Activated T-cell treated with anti-CD3 and anti-CD28 coated beads, Interleukin-2, amount 50 U/mL, for 24 hours (primary cell): Measurements from ENCODE around the gene RNMT.
A peak's percentile ranks its signal among the peaks of the same experiment; 100 is the strongest.
"Not testable (repeated sequence)": the region's sequence is repeated elsewhere in the genome, so short reads cannot be mapped to it uniquely, and the experiment has no call there.

Source experiments
- DNase-seq: peaks from one replicate; pipeline ENCODE4 v3.0.0-alpha.2; 2020
- H3K27ac Mint-ChIP-seq: 2 replicates; pipeline ENCODE4 v1.8.0; 2020; ENCODE audit warnings: mild to moderate bottlenecking, mixed read lengths
- H3K27me3 Mint-ChIP-seq: 2 replicates; pipeline ENCODE4 v1.8.0; 2020; ENCODE audit warnings: mixed read lengths
- H3K36me3 Mint-ChIP-seq: 2 replicates; pipeline ENCODE4 v1.8.0; 2020; ENCODE audit warnings: low read depth, mixed read lengths
- H3K4me1 Mint-ChIP-seq: 2 replicates; pipeline ENCODE4 v1.8.0; 2020; ENCODE audit warnings: low read depth, mixed read lengths
- H3K4me3 Mint-ChIP-seq: 2 replicates; pipeline ENCODE4 v1.8.0; 2020; ENCODE audit warnings: mild to moderate bottlenecking, moderate library complexity, mixed read lengths
- H3K9me3 Mint-ChIP-seq: 2 replicates; pipeline ENCODE4 v1.8.0; 2020; ENCODE audit warnings: mixed read lengths

The RNMT gene

GRCh38 chr18:13715330-13715729, 11.1 kb upstream of the RNMT start:
- Mint-ChIP-seq H3K27ac (no peak overlapping the region), H3K36me3 (peaks cover 37% of the 10 kb centered on the region), H3K27me3 (no peaks in the 10 kb centered on the region), H3K9me3 (no peaks in the 10 kb centered on the region), H3K4me3 (no peak overlapping the region), H3K4me1 (peaks cover 52% of the 10 kb centered on the region)
- no peak for DNase-seq

- H3K9me3 Mint-ChIP-seq: no peaks in the 10 kb centered on the region
- H3K4me1 Mint-ChIP-seq: peaks cover 54% of the 10 kb centered on the region
- DNase-seq: no peak
- no peak overlapping the region for H3K27ac Mint-ChIP-seq
- H3K27me3 Mint-ChIP-seq: no peaks in the 10 kb centered on the region
- H3K36me3 Mint-ChIP-seq: peaks cover 40% of the 10 kb centered on the region
- no peak overlapping the region for H3K4me3 Mint-ChIP-seq
These were observed 9.6 kb upstream of the RNMT start for GRCh38 chr18:13716916-13717315.

- peaks cover 63% of the 10 kb centered on the region for H3K4me1 Mint-ChIP-seq
- no peak overlapping the region for H3K4me3 Mint-ChIP-seq
These were observed 6.3 kb upstream of the RNMT start for GRCh38 chr18:13720123-13720522.

GRCh38 chr18:13720847-13721246, 5.6 kb upstream of the RNMT start:
- DNase-seq: no peak
- Mint-ChIP-seq H3K27me3 (no peaks in the 10 kb centered on the region), H3K4me1 (peaks cover 70% of the 10 kb centered on the region), H3K36me3 (peaks cover 59% of the 10 kb centered on the region), H3K4me3 (no peak overlapping the region), H3K9me3 (no peaks in the 10 kb centered on the region), H3K27ac (no peak overlapping the region)

More at GRCh38 chr18:13720123-13720522, 6.3 kb upstream of the RNMT start:
- no peaks in the 10 kb centered on the region for H3K9me3 Mint-ChIP-seq
- H3K27me3 Mint-ChIP-seq: no peaks in the 10 kb centered on the region
- peaks cover 54% of the 10 kb centered on the region for H3K36me3 Mint-ChIP-seq
- DNase-seq: no peak
- no peak overlapping the region for H3K27ac Mint-ChIP-seq

GRCh38 chr18:13725566-13726231, 774 bp upstream of the RNMT start:
- Mint-ChIP-seq H3K27ac (peak overlapping the region; percentile 99), H3K4me3 (peak overlapping the region; percentile 97), H3K36me3 (peaks cover 58% of the 10 kb centered on the region), H3K4me1 (peaks cover 69% of the 10 kb centered on the region), H3K9me3 (no peaks in the 10 kb centered on the region), H3K27me3 (no peaks in the 10 kb centered on the region)
- DNase-seq: no peak

GRCh38 chr18:13726972-13727331, 479 bp downstream of the RNMT start:
- no peak for DNase-seq
- no peaks in the 10 kb centered on the region for H3K27me3 Mint-ChIP-seq
- peaks cover 57% of the 10 kb centered on the region for H3K36me3 Mint-ChIP-seq
- H3K27ac Mint-ChIP-seq: peak overlapping the region; percentile 99
- H3K4me1 Mint-ChIP-seq: peaks cover 64% of the 10 kb centered on the region
- H3K4me3 Mint-ChIP-seq: peak overlapping the region; percentile 97
- H3K9me3 Mint-ChIP-seq: no peaks in the 10 kb centered on the region

DNA sequence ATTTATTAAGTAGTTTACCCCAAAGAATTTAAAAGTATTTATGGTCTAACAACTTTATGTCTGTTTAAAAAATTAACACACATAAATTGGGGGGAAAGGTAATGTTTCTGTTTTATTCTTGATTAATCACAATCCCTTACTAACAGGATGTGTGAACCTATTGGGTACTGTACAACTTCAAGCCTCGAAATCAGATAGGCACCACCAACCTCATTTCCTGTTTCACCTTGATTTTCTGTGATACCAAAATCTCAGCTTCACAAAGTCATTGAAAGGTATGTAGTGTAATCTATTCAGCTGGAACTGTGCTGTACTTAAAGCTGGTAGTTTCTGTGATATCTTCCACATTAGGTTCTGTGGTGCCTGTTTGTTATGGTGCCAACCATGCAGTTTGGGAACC, 4.0 kb downstream of the RNMT start:
- no peak for DNase-seq
- peaks cover 5% of the 10 kb centered on the region for H3K9me3 Mint-ChIP-seq
- no peaks in the 10 kb centered on the region for H3K27me3 Mint-ChIP-seq
- H3K4me3 Mint-ChIP-seq: no peak overlapping the region
- peaks cover 48% of the 10 kb centered on the region for H3K4me1 Mint-ChIP-seq
- peaks cover 71% of the 10 kb centered on the region for H3K36me3 Mint-ChIP-seq
- no peak overlapping the region for H3K27ac Mint-ChIP-seq

DNA sequence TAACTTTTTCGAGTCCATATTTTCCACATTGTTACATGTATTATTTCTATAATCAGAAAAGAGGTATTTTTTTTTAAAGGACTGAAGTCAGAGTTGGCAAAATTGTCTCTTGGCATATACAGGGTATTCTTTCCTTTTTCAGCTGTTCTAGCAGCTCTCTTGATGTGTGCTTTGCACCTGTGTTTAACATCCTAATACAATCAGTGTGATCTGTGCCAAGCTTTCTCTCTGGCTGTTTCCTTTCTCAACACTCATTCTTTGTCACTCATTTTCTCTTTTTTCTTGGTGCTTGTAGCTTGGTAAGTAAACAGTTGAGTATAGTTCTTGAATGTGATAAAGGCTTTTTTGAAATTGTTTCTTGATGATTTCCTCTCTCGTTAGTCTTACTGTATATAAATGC, 9.2 kb downstream of the RNMT start:
- DNase-seq: no peak
- Mint-ChIP-seq H3K36me3 (peaks cover 93% of the 10 kb centered on the region), H3K9me3 (peaks cover 5% of the 10 kb centered on the region), H3K27me3 (no peaks in the 10 kb centered on the region), H3K4me1 (peaks cover 14% of the 10 kb centered on the region), H3K27ac (no peak overlapping the region), H3K4me3 (no peak overlapping the region)

- peak overlapping the region; percentile 10 for H3K27ac Mint-ChIP-seq
- H3K9me3 Mint-ChIP-seq: no peaks in the 10 kb centered on the region
- H3K4me1 Mint-ChIP-seq: peaks cover 2% of the 10 kb centered on the region
- H3K4me3 Mint-ChIP-seq: no peak overlapping the region
- H3K27me3 Mint-ChIP-seq: no peaks in the 10 kb centered on the region
- no peak for DNase-seq
- H3K36me3 Mint-ChIP-seq: peaks cover 89% of the 10 kb centered on the region
These were observed 19.2 kb downstream of the RNMT start for GRCh38 chr18:13745696-13746095.

DNA sequence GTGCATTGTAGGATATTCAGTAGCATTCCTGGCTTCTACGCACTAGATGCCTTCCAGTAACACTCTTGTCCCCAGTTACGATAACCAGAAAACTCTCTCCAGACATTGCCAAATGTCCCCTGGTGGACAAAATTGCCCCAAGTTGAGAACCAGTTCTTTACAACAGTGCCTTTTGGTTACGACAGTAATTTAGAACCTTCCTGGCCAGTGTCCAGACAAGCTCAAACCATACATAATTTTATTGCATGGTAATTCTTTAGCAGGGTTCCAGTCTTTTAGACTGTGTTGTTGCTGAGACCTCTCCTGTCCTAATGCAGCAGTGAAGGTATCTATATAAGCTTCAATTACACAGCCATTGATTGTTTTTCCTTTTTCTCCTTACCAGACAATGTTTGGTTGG, 20.2 kb downstream of the RNMT start:
- Mint-ChIP-seq H3K36me3 (peaks cover 89% of the 10 kb centered on the region), H3K9me3 (no peaks in the 10 kb centered on the region), H3K4me3 (no peak overlapping the region), H3K4me1 (no peaks in the 10 kb centered on the region), H3K27me3 (no peaks in the 10 kb centered on the region), H3K27ac (no peak overlapping the region)
- no peak for DNase-seq

GRCh38 chr18:13751599-13751998, 25.1 kb downstream of the RNMT start:
- H3K27ac Mint-ChIP-seq: not testable (repeated sequence)
- peaks cover 97% of the 10 kb centered on the region for H3K36me3 Mint-ChIP-seq

GRCh38 chr18:13756261-13756660, 29.8 kb downstream of the RNMT start:
- H3K9me3 Mint-ChIP-seq: peaks cover 2% of the 10 kb centered on the region

More at GRCh38 chr18:13751599-13751998, 25.1 kb downstream of the RNMT start:
- H3K4me3 Mint-ChIP-seq, H3K9me3 Mint-ChIP-seq, DNase-seq, H3K4me1 Mint-ChIP-seq, H3K27me3 Mint-ChIP-seq: not testable (repeated sequence)

GRCh38 chr18:13756671-13757070, 30.2 kb downstream of the RNMT start:
- no peak overlapping the region for H3K27ac Mint-ChIP-seq
- H3K4me3 Mint-ChIP-seq: no peak overlapping the region
- peaks cover 97% of the 10 kb centered on the region for H3K36me3 Mint-ChIP-seq
- H3K9me3 Mint-ChIP-seq: peaks cover 2% of the 10 kb centered on the region
- H3K27me3 Mint-ChIP-seq: no peaks in the 10 kb centered on the region
- no peak for DNase-seq
- H3K4me1 Mint-ChIP-seq: peaks cover 3% of the 10 kb centered on the region

More at GRCh38 chr18:13756261-13756660, 29.8 kb downstream of the RNMT start:
- Mint-ChIP-seq H3K27me3 (no peaks in the 10 kb centered on the region), H3K4me3 (no peak overlapping the region), H3K36me3 (peaks cover 97% of the 10 kb centered on the region), H3K27ac (no peak overlapping the region), H3K4me1 (peaks cover 3% of the 10 kb centered on the region)
- no peak for DNase-seq

GRCh38 chr18:13758622-13759021, 32.1 kb downstream of the RNMT start:
- Mint-ChIP-seq H3K4me1 (peaks cover 3% of the 10 kb centered on the region), H3K4me3 (no peak overlapping the region), H3K27ac (no peak overlapping the region), H3K27me3 (no peaks in the 10 kb centered on the region), H3K36me3 (peaks cover 98% of the 10 kb centered on the region), H3K9me3 (peaks cover 15% of the 10 kb centered on the region)
- no peak for DNase-seq

DNA sequence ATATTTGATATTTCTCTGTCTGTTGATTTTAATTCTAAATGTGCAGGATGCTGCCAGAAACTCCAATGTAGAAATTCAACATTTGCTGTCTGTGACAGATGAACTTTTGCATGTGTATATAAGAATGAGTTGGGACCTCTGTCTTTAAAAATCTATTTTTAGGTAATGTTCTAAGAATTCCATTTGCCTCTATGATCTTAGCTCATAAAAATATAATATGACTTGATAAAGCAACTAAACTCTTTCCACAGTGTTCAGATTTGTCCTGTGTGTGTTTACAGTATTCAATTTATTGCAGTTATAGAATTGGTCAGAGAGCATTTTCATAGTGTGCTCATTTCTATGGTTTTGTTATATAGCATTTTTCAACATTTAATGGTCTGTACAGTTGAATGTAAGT, 33.6 kb downstream of the RNMT start:
- Mint-ChIP-seq H3K27ac (no peak overlapping the region), H3K36me3 (peaks cover 98% of the 10 kb centered on the region), H3K9me3 (peaks cover 26% of the 10 kb centered on the region), H3K4me3 (no peak overlapping the region), H3K4me1 (peaks cover 3% of the 10 kb centered on the region), H3K27me3 (no peaks in the 10 kb centered on the region)
- DNase-seq: no peak
